Gastroesophageal sphincter (tissue), 3 donors: ENCODE measurements around the gene IFT122.

Experiments used
- CTCF ChIP-seq, 4 experiments: fragments of 200-600 bp in 2 of 4; fragments of 450-650 bp in 2 of 4; sonication (generic) in 1 of 4; IDR thresholded peaks; one replicate each; pipeline ENCODE4 v1.5.1; 2017 to 2019; ENCODE audit warnings: antibody characterized with exemption in 4 of 4, mild to moderate bottlenecking in 2 of 4, moderate library complexity in 2 of 4
- EP300 ChIP-seq: sonication (generic); formaldehyde crosslinking; IDR thresholded peaks from one replicate; pipeline ENCODE4 v1.6.1; 2017; ENCODE audit warnings: antibody characterized with exemption, mild to moderate bottlenecking
- POLR2A ChIP-seq, 2 donors: fragments of 450-650 bp; IDR thresholded peaks; one replicate each; pipeline ENCODE4 v1.6.1; 2017; ENCODE audit warnings: antibody characterized with exemption in 2 of 2, mild to moderate bottlenecking in 2 of 2, moderate library complexity in 1 of 2

DNA sequence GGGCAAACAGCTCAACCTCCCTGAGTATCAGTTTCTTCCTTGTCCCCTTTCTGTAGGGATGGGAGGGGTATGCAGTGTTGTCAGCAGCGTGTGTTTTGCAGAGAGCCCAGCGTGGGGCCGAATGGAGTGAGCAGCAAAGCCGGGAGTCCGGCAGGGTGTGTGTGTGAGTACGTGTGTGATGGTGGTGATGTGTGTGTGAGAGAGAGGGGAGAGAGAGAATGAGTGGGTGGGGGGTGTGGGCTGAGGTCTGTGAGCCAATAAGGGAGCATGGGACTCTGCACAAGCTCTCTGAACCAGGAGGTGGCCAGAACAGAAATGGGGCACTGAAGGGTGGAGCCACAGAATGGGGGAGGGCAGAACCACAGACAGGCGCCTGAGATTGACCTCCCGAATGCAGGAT lies 43.8 kb downstream of the IFT122 start:
- TF ChIP-seq CTCF (IDR thresholded peaks at IDR 0.05) (no peak), EP300 (no peak), POLR2A (IDR thresholded peaks at IDR 0.05) (no peak)
